B cell (primary cell): Measurements from ENCODE around the gene SMTN. TPM values are rescaled to one million over a fixed set of nuclear protein-coding genes. Genes with fewer than 3 reads are reported as not detected.

Experiments used
- ATAC-seq: fragments of 200-7000 bp; cut with Tn5 transposase; one replicate; pipeline ENCODE4 v1.10.0; 2021; ENCODE audit warnings: low read depth, mild to moderate bottlenecking, moderate number of reproducible peaks, moderate library complexity
- CTCF ChIA-PET: fragments of 350-600 bp; sonication (Branson Sonifier 250); formaldehyde crosslinking; loops from one replicate; lab custom pipeline; 2021; ENCODE audit warnings: antibody characterized with exemption, inconsistent platforms; lab: Charles Lee
- POLR2A ChIA-PET: fragments of 350-600 bp; sonication (Branson Sonifier 250); formaldehyde crosslinking; loops from one replicate; lab custom pipeline; 2021; ENCODE audit warnings: antibody characterized with exemption; lab: Charles Lee
- DNase-seq: peaks from one replicate; pipeline ENCODE4 v3.0.0; 2013
- H2AFZ ChIP-seq: 2 replicates; pipeline ENCODE4 v1.6.1; 2012; ENCODE audit warnings: mild to moderate bottlenecking, low read depth, low read length; ENCODE audit not compliant: insufficient read depth, poor library complexity, severe bottlenecking
- H3K27ac ChIP-seq, 2 donors: 1 replicate in 1 of 2; 2 replicates in 1 of 2; pipeline ENCODE4 v1.5.1; 2012 to 2013; ENCODE audit warnings: low read length in 2 of 2, mild to moderate bottlenecking in 2 of 2, moderate library complexity in 1 of 2
- H3K27me3 ChIP-seq, 4 experiments: fragments of 200-600 bp in 1 of 4; sonication (generic) in 1 of 4; replicated peaks in 1 of 4; 1 replicate in 2 of 4; 2 replicates in 2 of 4; pipeline versions ENCODE4 v1.6.1 to v1.7.0; 2013 to 2016; ENCODE audit warnings: low read length in 3 of 4, mild to moderate bottlenecking in 2 of 4, mixed read lengths in 1 of 4, moderate library complexity in 1 of 4; ENCODE audit not compliant: insufficient read depth in 4 of 4, control insufficient read depth in 3 of 4; ENCODE audit errors: control extremely low read depth in 1 of 4
- H3K36me3 ChIP-seq, 2 experiments: replicated peaks in 1 of 2; 1 replicate in 1 of 2; 2 replicates in 1 of 2; pipeline versions ENCODE4 v1.6.1 to v1.7.1; 2013; ENCODE audit warnings: low read length in 1 of 2; ENCODE audit not compliant: insufficient read depth in 2 of 2, control insufficient read depth in 1 of 2; ENCODE audit errors: control extremely low read depth in 1 of 2, extremely low read depth in 1 of 2
- H3K4me1 ChIP-seq, 2 donors: fragments of 200-600 bp in 1 of 2; sonication (generic) in 1 of 2; 1 replicate in 1 of 2; 2 replicates in 1 of 2; pipeline versions ENCODE4 v1.5.1 to v1.6.1; 2013 to 2017; ENCODE audit warnings: low read length in 2 of 2; ENCODE audit not compliant: control insufficient read depth in 2 of 2, insufficient read depth in 2 of 2
- H3K4me2 ChIP-seq: replicated peaks from 2 replicates; pipeline ENCODE3; 2012; ENCODE audit warnings: mild to moderate bottlenecking, low read depth, low read length; ENCODE audit not compliant: poor library complexity, severe bottlenecking
- H3K4me3 ChIP-seq, 5 experiments: fragments of 200-600 bp in 1 of 5; sonication (generic) in 1 of 5; 1 replicate in 3 of 5; 2 replicates in 2 of 5; pipeline versions ENCODE4 v1.5.1 to v1.7.0; 2011 to 2016; ENCODE audit warnings: low read length in 4 of 5, mild to moderate bottlenecking in 4 of 5, low read depth in 2 of 5, control low read depth in 1 of 5, moderate library complexity in 1 of 5; ENCODE audit not compliant: insufficient read depth in 1 of 5; ENCODE audit errors: control extremely low read depth in 1 of 5, extremely low read depth in 1 of 5
- H3K79me2 ChIP-seq: fragments of 200-600 bp; sonication (generic); one replicate; pipeline ENCODE4 v1.6.0; 2016; ENCODE audit warnings: low read length; ENCODE audit not compliant: control insufficient read depth, insufficient read depth
- H3K9ac ChIP-seq: fragments of 200-600 bp; sonication (generic); 2 replicates; pipeline ENCODE4 v1.6.1; 2017; ENCODE audit warnings: mild to moderate bottlenecking, low read length, moderate library complexity
- H3K9me3 ChIP-seq, 3 donors: one replicate each; pipeline versions ENCODE4 v1.6.1 to v1.7.1; 2013; ENCODE audit warnings: low read length in 2 of 3; ENCODE audit not compliant: control insufficient read depth in 2 of 3, insufficient read depth in 1 of 3; ENCODE audit errors: control extremely low read depth in 1 of 3
- H4K20me1 ChIP-seq: 2 replicates; pipeline ENCODE4 v1.6.0; 2012; ENCODE audit warnings: mild to moderate bottlenecking, low read length; ENCODE audit not compliant: insufficient read depth, control insufficient read depth, poor library complexity, severe bottlenecking
- H3K27ac Mint-ChIP-seq: one replicate; pipeline ENCODE4 v1.8.0; 2021; ENCODE audit warnings: mixed read lengths
- H3K27me3 Mint-ChIP-seq: one replicate; pipeline ENCODE4 v1.8.0; 2021; ENCODE audit warnings: mixed read lengths
- H3K4me1 Mint-ChIP-seq: one replicate; pipeline ENCODE4 v1.8.0; 2021; ENCODE audit warnings: mixed read lengths
- H3K4me3 Mint-ChIP-seq: one replicate; pipeline ENCODE4 v1.8.0; 2021; ENCODE audit warnings: mixed read lengths
- H3K9me3 Mint-ChIP-seq: one replicate; pipeline ENCODE4 v1.8.0; 2022; ENCODE audit warnings: mixed read lengths; ENCODE audit not compliant: insufficient read depth
- CTCF ChIP-seq: fragments of 200-600 bp; IDR thresholded peaks from one replicate; pipeline ENCODE4 v1.8.0; 2022; ENCODE audit warnings: antibody characterized with exemption, mild to moderate bottlenecking
- EZH2 ChIP-seq: IDR thresholded peaks from 2 replicates; pipeline ENCODE4 v1.6.1; 2012; ENCODE audit warnings: borderline replicate concordance, low read depth, mild to moderate bottlenecking, moderate library complexity, low read length; ENCODE audit not compliant: insufficient read depth, poor library complexity, severe bottlenecking
- WGBS: methylation state at CpG from one replicate; pipeline ENCODE4 v1.1.5; 2013; ENCODE audit warnings: missing lambda C conversion rate; ENCODE audit not compliant: insufficient coverage; 5-methylcytosine and 5-hydroxymethylcytosine counted together
- intact Hi-C: fragments of 100-400 bp; cut with micrococcal nuclease; formaldehyde crosslinking; loops from one replicate; pipeline ENCODE4 v1.10.0; 2022
- polyA plus RNA-seq: library from polyadenylated mRNA; depleted of rRNA; stranded (reverse); fragments of >200 nt; gene quantifications from 2 replicates; pipeline ENCODE4 v1.2.3, GENCODE V29; 2012
- total RNA-seq, 2 donors: library from RNA; stranded (reverse); fragments of 120-200 nt in 1 of 2; gene quantifications; 1 replicate in 1 of 2; 2 replicates in 1 of 2; pipeline versions ENCODE4 v1.2.3 to v1.2.4, GENCODE V29; 2013 to 2022

SMTN gene
- total and polyA plus RNA-seq, 2 donors (not counting 1 experiment from before 2014, with no cell fraction given), result 4.0 to 7.0 TPM

GRCh38 chr22:31094741-31095140 lies 13.6 kb downstream of the SMTN start:
- WGBS, result 100% methylated on average over 2 of the region's 7 CpGs
- no peak overlapping the region for H3K4me3 ChIP-seq
- no peak overlapping the region for H3K9ac ChIP-seq
- no peaks in the 10 kb centered on the region for H3K9me3 ChIP-seq
- Mint-ChIP-seq H3K27ac (no peak overlapping the region), H3K9me3 (no peaks in the 10 kb centered on the region), H3K4me3 (no peak overlapping the region), H3K4me1 (peaks cover 2% of the 10 kb centered on the region), H3K27me3 (no peaks in the 10 kb centered on the region)
- no peak for TF ChIP-seq EZH2
- TF ChIP-seq CTCF, result no peak
- H3K27me3 ChIP-seq, result no peaks in the 10 kb centered on the region
- no peaks in the 10 kb centered on the region for H3K36me3 ChIP-seq
- H2AFZ ChIP-seq, result no peak overlapping the region
- H3K27ac ChIP-seq, result no peak overlapping the region
- ChIA-PET CTCF (interaction anchor here (1.1 kb wide), 1 partner anchor 10 kb away, joined by 3 read pairs; no protein-coding TSS in a partner anchor), POLR2A (interaction anchor here (1.2 kb wide), 1 partner anchor 13 kb away, joined by 3 read pairs; the partner anchor contains the start of gene SELENOM)
- ATAC-seq, result no peak
- H3K4me2 ChIP-seq, result no peak overlapping the region
- intact Hi-C loops, result no loop called here
- H3K79me2 ChIP-seq, result no peaks in the 10 kb centered on the region
- no peak for DNase-seq
- H4K20me1 ChIP-seq, result no peaks in the 10 kb centered on the region
- peaks cover 3 to 16% of the 10 kb centered on the region in 2 donors for H3K4me1 ChIP-seq

- Histone ChIP-seq H2AFZ (no peak overlapping the region), H3K27ac (no peak overlapping the region), H3K36me3 (no peaks in the 10 kb centered on the region), H3K4me3 (no peak overlapping the region), H3K27me3 (no peaks in the 10 kb centered on the region), H3K4me2 (no peak overlapping the region), H4K20me1 (no peaks in the 10 kb centered on the region), H3K4me1 (peaks cover 0 to 6% of the 10 kb centered on the region in 2 donors), H3K79me2 (no peaks in the 10 kb centered on the region), H3K9ac (no peak overlapping the region), H3K9me3 (no peaks in the 10 kb centered on the region)
- no peaks in the 10 kb centered on the region for H3K4me1 Mint-ChIP-seq
- intact Hi-C loops, result no loop called here
- no peak for ATAC-seq
- no peak for DNase-seq
- H3K27me3 Mint-ChIP-seq, result no peaks in the 10 kb centered on the region
- no peak overlapping the region for H3K27ac Mint-ChIP-seq
- no peak for TF ChIP-seq EZH2
- TF ChIP-seq CTCF, result no peak
- POLR2A ChIA-PET, result no interaction called here
- WGBS, result 90% methylated on average over 3 of the region's 3 CpGs
- no peak overlapping the region for H3K4me3 Mint-ChIP-seq
- CTCF ChIA-PET, result interaction anchor here (0.7 to 1.2 kb wide), 3 partner anchors 8 to 177 kb away, joined by 3 read pairs; no protein-coding TSS in a partner anchor
- H3K9me3 Mint-ChIP-seq, result no peaks in the 10 kb centered on the region
Measured at GRCh38 chr22:31095637-31096249, 14.6 kb downstream of the SMTN start.
